Measurements from ENCODE around the gene B4GALNT3.

Gene B4GALNT3

DNA sequence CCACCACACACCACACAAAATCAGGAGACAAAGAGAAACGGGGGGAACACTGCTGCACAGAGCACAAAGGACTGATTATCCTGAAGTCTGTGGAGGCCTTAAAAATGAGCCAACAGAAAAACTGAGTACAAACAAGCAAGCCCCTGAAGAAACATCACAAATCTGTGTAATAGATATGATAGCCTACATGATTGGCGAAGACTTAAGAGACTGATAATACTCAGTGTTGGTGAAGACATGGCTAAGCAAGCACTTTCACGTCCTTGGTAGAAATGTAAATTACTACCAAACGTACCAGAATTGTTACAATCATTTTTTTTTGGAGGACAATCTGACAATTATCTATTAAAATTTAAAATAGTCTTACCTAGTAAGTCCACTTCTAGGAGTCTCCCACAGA, 128.9 kb downstream of the B4GALNT3 start:
- DNase-seq: no peak
- Mint-ChIP-seq H3K9me3 (peaks cover 11% of the 10 kb centered on the region), H3K36me3 (ENCODE audit: low read depth) (no peaks in the 10 kb centered on the region), H3K4me1 (peaks cover 20% of the 10 kb centered on the region), H3K27ac (no peak overlapping the region), H3K4me3 (no peak overlapping the region), H3K27me3 (ENCODE audit: low read depth, poor library complexity) (peaks cover 13% of the 10 kb centered on the region)
- TF ChIP-seq, protein P1, sequence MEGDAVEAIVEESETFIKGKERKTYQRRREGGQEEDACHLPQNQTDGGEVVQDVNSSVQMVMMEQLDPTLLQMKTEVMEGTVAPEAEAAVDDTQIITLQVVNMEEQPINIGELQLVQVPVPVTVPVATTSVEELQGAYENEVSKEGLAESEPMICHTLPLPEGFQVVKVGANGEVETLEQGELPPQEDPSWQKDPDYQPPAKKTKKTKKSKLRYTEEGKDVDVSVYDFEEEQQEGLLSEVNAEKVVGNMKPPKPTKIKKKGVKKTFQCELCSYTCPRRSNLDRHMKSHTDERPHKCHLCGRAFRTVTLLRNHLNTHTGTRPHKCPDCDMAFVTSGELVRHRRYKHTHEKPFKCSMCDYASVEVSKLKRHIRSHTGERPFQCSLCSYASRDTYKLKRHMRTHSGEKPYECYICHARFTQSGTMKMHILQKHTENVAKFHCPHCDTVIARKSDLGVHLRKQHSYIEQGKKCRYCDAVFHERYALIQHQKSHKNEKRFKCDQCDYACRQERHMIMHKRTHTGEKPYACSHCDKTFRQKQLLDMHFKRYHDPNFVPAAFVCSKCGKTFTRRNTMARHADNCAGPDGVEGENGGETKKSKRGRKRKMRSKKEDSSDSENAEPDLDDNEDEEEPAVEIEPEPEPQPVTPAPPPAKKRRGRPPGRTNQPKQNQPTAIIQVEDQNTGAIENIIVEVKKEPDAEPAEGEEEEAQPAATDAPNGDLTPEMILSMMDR (IDR thresholded peaks at IDR 0.05): no peak

DNA sequence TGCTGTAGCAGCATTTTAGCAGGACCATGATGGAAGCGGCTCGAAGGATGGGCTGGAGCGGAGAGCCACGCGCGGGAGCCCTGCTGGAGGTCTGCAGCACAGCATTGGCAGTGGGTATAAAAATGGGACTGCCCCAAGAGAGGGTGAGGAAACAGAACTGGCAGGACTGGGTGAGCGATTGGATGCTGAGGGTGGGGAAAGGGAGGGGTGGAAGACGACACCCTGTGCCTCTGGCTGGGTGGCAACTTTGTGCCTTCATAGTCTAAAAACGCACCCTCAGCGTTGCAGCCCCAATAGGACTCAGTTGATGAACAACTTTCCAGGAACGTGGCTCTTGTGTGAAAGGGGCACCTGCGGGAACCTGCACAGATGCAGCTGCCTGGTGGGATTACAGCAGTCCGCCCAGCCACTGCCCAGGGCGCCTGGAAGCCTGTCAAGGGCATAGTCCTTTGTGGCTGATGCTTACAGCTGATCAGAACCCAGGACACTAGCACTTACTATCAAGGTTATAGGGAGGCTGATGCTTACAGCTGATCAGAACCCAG, 130.5 kb downstream of the B4GALNT3 start:
- DNase-seq: no peak
- H3K9me3 Mint-ChIP-seq: peaks cover 11% of the 10 kb centered on the region
- no peak overlapping the region for H3K27ac Mint-ChIP-seq
- H3K27me3 Mint-ChIP-seq (ENCODE audit: low read depth, poor library complexity): peaks cover 12% of the 10 kb centered on the region
- H3K4me3 Mint-ChIP-seq: no peak overlapping the region
- peaks cover 21% of the 10 kb centered on the region for H3K4me1 Mint-ChIP-seq
- TF ChIP-seq, protein P1 (IDR thresholded peaks at IDR 0.05): no peak
- no peaks in the 10 kb centered on the region for H3K36me3 Mint-ChIP-seq (ENCODE audit: low read depth)

DNA sequence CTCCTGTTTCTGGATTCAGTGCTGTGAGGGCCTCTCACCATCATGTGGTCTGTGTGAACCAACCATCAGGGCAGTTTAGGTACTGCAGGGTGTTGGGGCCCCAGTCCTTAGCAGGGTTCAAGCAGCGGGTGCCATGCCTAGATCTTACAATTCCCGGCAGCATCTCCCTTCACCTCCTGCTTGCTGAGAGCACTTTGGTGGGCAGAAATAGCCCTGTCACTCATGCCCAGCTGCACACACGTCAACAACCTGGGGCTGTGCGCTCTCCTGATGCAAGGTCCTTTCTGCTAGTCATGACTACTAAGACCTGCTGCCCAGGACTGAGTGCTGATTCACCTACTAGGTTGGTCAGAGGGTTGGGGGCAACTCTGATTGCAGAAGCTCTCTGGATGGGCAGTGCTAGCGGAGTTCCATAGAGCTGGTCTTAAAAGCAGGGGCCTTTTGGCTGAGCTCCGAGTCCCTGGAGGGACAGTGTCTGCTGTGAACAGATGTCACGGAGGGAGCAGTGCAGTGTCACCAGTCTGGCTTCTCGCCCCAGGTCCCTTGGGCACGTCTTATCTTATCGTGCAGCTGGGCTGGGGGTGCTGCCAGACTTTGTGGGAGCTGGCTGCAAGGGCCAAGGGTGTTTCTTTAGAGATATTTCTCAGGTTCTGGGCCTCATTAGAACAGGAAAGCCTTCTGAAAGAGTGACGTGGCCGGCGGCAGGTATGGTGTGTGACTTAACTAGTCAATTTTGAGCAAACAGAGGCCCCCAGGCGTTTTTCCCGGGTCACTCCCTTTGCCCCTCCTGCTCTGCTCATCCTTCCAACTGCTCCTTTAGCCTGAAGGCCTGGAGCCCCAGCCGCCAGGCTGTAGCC, 131.7 kb downstream of the B4GALNT3 start:
- no peak for DNase-seq
- Mint-ChIP-seq H3K4me1 (peaks cover 21% of the 10 kb centered on the region), H3K27ac (no peak overlapping the region), H3K4me3 (no peak overlapping the region), H3K27me3 (ENCODE audit: low read depth, poor library complexity) (peaks cover 18% of the 10 kb centered on the region), H3K36me3 (ENCODE audit: low read depth) (no peaks in the 10 kb centered on the region), H3K9me3 (peaks cover 11% of the 10 kb centered on the region)
- TF ChIP-seq, protein P1 (IDR thresholded peaks at IDR 0.05): no peak

DNA sequence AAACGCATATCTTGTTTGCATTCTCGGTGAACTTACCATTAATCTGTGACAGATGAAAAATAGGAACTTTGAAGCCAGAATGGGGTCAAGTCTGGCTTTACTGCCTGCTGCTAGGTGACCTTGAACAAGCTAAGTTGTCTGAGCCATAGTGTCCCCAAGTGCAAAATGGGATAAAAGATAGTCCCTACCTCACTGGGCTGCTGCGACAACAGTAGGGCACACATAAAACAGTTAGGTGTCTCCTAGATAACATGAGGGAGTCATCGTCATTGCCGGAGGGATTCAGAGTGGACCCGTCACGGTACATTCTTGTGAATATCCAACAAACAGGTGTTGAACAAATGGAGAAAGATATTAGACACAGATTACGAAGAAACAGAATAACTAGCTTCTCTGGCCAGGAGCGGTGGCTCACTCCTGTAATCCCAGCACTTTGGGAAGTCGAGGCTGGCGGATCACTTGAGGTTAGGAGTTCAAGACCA, 132.3 kb downstream of the B4GALNT3 start:
- TF ChIP-seq, protein P1 (IDR thresholded peaks at IDR 0.05): no peak
- H3K27ac Mint-ChIP-seq: no peak overlapping the region
- DNase-seq: no peak
- peaks cover 21% of the 10 kb centered on the region for H3K4me1 Mint-ChIP-seq
- H3K27me3 Mint-ChIP-seq (ENCODE audit: low read depth, poor library complexity): peaks cover 18% of the 10 kb centered on the region
- peaks cover 11% of the 10 kb centered on the region for H3K9me3 Mint-ChIP-seq
- H3K4me3 Mint-ChIP-seq: no peak overlapping the region
- no peaks in the 10 kb centered on the region for H3K36me3 Mint-ChIP-seq (ENCODE audit: low read depth)

DNA sequence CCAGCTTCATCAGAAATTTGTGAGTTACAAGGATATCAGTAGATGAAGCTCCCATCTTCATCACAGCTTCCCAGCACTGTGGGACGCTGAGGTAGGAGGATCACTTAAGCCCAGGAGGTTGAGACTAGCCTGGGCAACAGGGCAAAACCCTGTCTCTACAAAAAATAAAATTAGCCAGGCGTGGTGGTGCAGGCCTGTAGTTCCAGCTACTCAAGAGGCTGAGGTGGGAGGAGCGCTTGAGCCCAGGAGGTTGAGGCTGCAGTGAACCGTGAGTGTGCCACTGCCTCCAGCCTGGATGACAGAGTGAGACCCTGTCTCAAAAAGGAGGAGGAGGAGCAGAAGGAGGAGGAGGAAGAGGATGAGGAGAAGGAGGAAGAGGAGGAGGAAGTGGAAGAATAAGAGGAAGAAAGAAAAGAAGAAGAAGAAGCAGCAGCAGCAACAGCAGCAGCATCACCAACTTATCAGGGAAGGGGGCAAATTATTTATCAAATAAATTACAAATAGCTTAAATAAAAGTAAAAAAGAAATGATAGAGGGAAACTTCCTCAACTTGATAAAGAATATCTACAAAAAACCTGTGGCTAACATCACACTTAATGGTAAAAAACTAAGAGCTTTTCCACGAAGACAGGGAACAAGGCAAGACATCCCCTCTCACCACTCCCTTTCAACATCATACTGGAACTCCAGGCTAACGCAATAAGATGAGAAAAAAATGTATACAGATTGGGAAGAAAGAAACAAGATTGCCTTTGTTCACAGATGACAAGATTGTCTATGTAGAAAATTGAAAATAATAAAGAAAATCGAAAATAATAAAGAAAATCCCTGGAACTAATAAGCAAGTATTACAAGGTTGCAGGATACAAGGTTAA, 133.9 kb downstream of the B4GALNT3 start:
- no peaks in the 10 kb centered on the region for H3K36me3 Mint-ChIP-seq (ENCODE audit: low read depth)
- H3K27me3 Mint-ChIP-seq (ENCODE audit: low read depth, poor library complexity): peaks cover 18% of the 10 kb centered on the region
- H3K4me1 Mint-ChIP-seq: peaks cover 29% of the 10 kb centered on the region
- peaks cover 3% of the 10 kb centered on the region for H3K9me3 Mint-ChIP-seq
- H3K4me3 Mint-ChIP-seq: no peak overlapping the region
- TF ChIP-seq, protein P1 (IDR thresholded peaks at IDR 0.05): no peak
- peak overlapping the region; percentile 67 for H3K27ac Mint-ChIP-seq
- DNase-seq: no peak

All from nephron progenitor cell (in vitro differentiated cells).